ENCODE data around the gene HOXD10. TPM values are rescaled to one million over a fixed set of nuclear protein-coding genes. Genes with fewer than 3 reads are reported as not detected.

Gene HOXD10
- total RNA-seq, 1 donor from 2014 or later: not detected

DNA sequence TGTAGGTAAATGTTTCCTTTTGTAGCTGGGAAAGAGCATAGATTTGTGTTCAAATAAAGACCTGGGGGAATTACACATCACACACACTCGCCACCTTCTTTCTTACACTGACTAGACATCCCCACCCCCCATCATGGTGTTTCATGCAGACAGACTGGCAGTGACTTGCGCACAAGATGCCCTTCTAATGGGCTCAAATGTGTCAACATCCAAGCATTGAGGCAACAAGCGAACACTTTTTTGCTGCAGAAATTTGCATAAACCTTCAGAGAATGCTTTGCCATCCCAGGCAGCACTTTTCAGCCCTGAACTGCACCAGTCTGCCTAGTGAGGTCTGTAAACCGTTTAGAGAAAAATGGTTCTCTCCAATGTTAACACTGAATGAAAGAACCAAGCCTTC, 17.5 kb downstream of the HOXD10 start:
- peaks cover 18% of the 10 kb centered on the region for H3K4me1 Mint-ChIP-seq (ENCODE audit: low read depth)
- no peak overlapping the region for H3K4me3 Mint-ChIP-seq
- peaks cover 80% of the 10 kb centered on the region for H3K27me3 Mint-ChIP-seq (ENCODE audit: insufficient read depth)
- H3K36me3 Mint-ChIP-seq (ENCODE audit: low read depth): peaks cover 2% of the 10 kb centered on the region
- no peak overlapping the region for H3K27ac Mint-ChIP-seq
- DNase-seq (ENCODE audit: low spot score): no peak
- intact Hi-C loops (cut with micrococcal nuclease): loop anchor here (5.0 kb wide), 1 partner anchor 38 kb away; no protein-coding TSS in a partner anchor
- no peaks in the 10 kb centered on the region for H3K9me3 Mint-ChIP-seq

DNA sequence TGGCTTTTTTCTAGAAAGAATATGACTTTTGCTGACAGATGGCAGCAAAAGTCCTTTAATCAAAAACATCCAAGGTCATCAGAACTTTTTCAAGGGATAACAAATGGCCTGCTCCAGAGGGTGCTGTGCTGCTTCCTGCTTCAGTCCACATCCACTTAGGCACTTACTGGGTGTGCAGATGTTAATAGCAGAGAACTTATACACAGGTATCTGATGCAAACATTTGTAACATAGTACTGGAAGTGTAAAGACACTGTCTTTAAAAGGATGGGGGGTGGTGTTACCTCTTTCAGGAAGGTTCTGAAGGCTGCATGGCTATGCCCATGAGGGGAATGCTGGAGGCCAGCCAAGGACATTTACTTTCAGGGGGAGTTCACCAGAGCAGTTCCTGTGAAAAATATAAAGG, 18.5 kb downstream of the HOXD10 start:
- Mint-ChIP-seq H3K9me3 (no peaks in the 10 kb centered on the region), H3K27me3 (ENCODE audit: insufficient read depth) (peaks cover 86% of the 10 kb centered on the region), H3K4me1 (ENCODE audit: low read depth) (peaks cover 23% of the 10 kb centered on the region), H3K27ac (no peak overlapping the region), H3K36me3 (ENCODE audit: low read depth) (peaks cover 2% of the 10 kb centered on the region), H3K4me3 (no peak overlapping the region)
- intact Hi-C loops (cut with micrococcal nuclease): loop anchor here (5.0 kb wide), 1 partner anchor 52 kb away; the partner anchor contains the start of gene HOXD1
- DNase-seq (ENCODE audit: low spot score): no peak

- no peak overlapping the region for H3K4me3 Mint-ChIP-seq
- DNase-seq (ENCODE audit: low spot score): no peak
- H3K9me3 Mint-ChIP-seq: no peaks in the 10 kb centered on the region
- peaks cover 2% of the 10 kb centered on the region for H3K36me3 Mint-ChIP-seq (ENCODE audit: low read depth)
- peaks cover 18% of the 10 kb centered on the region for H3K4me1 Mint-ChIP-seq (ENCODE audit: low read depth)
- H3K27ac Mint-ChIP-seq: peak overlapping the region; percentile 12
- intact Hi-C loops (cut with micrococcal nuclease): loop anchor here (5.0 kb wide), 1 partner anchor 51 kb away; the partner anchor contains the start of gene HOXD1
- peaks cover 83% of the 10 kb centered on the region for H3K27me3 Mint-ChIP-seq (ENCODE audit: insufficient read depth)
Measured at GRCh38 chr2:176136374-176137251, 20.0 kb downstream of the HOXD10 start.

- H3K27ac Mint-ChIP-seq: no peak overlapping the region
- H3K4me1 Mint-ChIP-seq (ENCODE audit: low read depth): peaks cover 15% of the 10 kb centered on the region
- intact Hi-C loops (cut with micrococcal nuclease): loop anchor here (5.0 kb wide), 1 partner anchor 50 kb away; the partner anchor contains the start of gene HOXD1
- DNase-seq (ENCODE audit: low spot score): no peak
- no peak overlapping the region for H3K4me3 Mint-ChIP-seq
- H3K27me3 Mint-ChIP-seq (ENCODE audit: insufficient read depth): peaks cover 80% of the 10 kb centered on the region
- H3K9me3 Mint-ChIP-seq: no peaks in the 10 kb centered on the region
- peaks cover 2% of the 10 kb centered on the region for H3K36me3 Mint-ChIP-seq (ENCODE audit: low read depth)
Measured at GRCh38 chr2:176137252-176137580, 20.6 kb downstream of the HOXD10 start.

DNA sequence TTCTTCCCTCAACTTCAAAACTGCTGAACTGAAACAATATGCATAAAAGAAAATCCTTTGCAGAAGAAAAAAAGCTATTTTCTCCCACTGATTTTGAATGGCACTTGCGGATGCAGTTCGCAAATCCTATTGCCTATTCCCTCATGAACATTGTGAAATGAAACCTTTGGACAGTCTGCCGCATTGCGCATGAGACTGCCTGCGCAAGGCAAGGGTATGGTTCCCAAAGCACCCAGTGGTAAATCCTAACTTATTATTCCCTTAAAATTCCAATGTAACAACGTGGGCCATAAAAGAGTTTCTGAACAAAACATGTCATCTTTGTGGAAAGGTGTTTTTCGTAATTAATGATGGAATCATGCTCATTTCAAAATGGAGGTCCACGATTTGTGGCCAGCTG, 21.3 kb downstream of the HOXD10 start:
- no peak overlapping the region for H3K27ac Mint-ChIP-seq
- H3K4me1 Mint-ChIP-seq (ENCODE audit: low read depth): peaks cover 11% of the 10 kb centered on the region
- no peaks in the 10 kb centered on the region for H3K9me3 Mint-ChIP-seq
- no peak for DNase-seq (ENCODE audit: low spot score)
- H3K36me3 Mint-ChIP-seq (ENCODE audit: low read depth): peaks cover 2% of the 10 kb centered on the region
- no peak overlapping the region for H3K4me3 Mint-ChIP-seq
- peaks cover 76% of the 10 kb centered on the region for H3K27me3 Mint-ChIP-seq (ENCODE audit: insufficient read depth)
- intact Hi-C loops (cut with micrococcal nuclease): loop anchor here (5.0 kb wide), 1 partner anchor 49 kb away; the partner anchor contains the start of gene HOXD1

GRCh38 chr2:176138526-176138922, 21.9 kb downstream of the HOXD10 start:
- Mint-ChIP-seq H3K36me3 (ENCODE audit: low read depth) (peaks cover 2% of the 10 kb centered on the region), H3K27ac (no peak overlapping the region), H3K9me3 (no peaks in the 10 kb centered on the region), H3K4me3 (no peak overlapping the region), H3K4me1 (ENCODE audit: low read depth) (peaks cover 11% of the 10 kb centered on the region), H3K27me3 (ENCODE audit: insufficient read depth) (peaks cover 70% of the 10 kb centered on the region)
- no peak for DNase-seq (ENCODE audit: low spot score)
- intact Hi-C loops (cut with micrococcal nuclease): loop anchor here (5.0 kb wide), 1 partner anchor 49 kb away; the partner anchor contains the start of gene HOXD1

- Mint-ChIP-seq H3K36me3 (ENCODE audit: low read depth) (peaks cover 2% of the 10 kb centered on the region), H3K9me3 (no peaks in the 10 kb centered on the region), H3K4me3 (no peak overlapping the region), H3K27ac (peak overlapping the region; percentile 65), H3K4me1 (ENCODE audit: low read depth) (peaks cover 11% of the 10 kb centered on the region), H3K27me3 (ENCODE audit: insufficient read depth) (peaks cover 69% of the 10 kb centered on the region)
- intact Hi-C loops (cut with micrococcal nuclease): loop anchor here (5.0 kb wide), 1 partner anchor 48 kb away; the partner anchor contains the start of gene HOXD1
- DNase-seq (ENCODE audit: low spot score): no peak
Measured at GRCh38 chr2:176138923-176139660, 22.5 kb downstream of the HOXD10 start.

DNA sequence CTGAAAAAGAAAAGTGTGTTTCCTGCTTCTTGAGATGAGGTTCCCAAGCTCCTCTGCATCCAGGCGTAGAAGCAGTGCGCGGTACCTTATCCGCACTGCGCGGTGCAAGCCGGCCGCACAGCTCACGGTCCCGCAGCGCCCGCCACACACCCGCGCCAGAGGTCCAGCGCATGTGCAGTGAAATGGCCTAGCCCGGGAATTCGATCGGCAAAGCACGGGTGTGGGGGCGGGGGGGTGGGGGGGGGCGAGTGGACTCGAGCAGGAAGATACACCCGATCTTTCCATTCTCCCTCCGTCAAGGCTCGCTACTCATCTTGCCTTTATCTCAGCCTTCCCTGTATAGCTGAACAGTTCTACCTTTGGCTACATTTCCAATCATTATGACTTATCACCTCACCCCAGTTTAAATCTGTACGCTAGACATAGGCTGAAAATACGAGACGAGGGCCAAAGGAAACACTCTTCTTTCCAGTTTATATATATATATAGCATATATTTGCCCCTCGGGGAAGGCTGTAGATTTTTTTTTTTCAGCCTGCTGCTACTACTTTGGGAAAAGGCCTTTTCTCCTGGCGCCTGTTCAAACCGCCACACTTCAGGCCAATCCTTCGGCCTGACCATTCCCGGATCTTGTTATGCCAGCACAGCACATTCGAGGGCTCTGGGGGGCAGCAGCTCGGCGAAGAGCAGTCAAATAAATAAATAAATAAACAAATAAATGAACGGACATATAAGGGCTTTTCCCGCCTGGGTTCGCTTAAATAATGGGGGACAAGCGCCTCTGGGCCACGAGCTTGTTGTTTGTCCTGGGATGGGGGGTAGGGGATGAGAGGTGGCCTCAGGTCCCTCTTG, 23.3 kb downstream of the HOXD10 start:
- Mint-ChIP-seq H3K27ac (no peak overlapping the region), H3K27me3 (ENCODE audit: insufficient read depth) (peaks cover 70% of the 10 kb centered on the region), H3K4me3 (no peak overlapping the region), H3K4me1 (ENCODE audit: low read depth) (peaks cover 11% of the 10 kb centered on the region), H3K36me3 (ENCODE audit: low read depth) (peaks cover 2% of the 10 kb centered on the region), H3K9me3 (no peaks in the 10 kb centered on the region)
- DNase-seq (ENCODE audit: low spot score): no peak
- intact Hi-C loops (cut with micrococcal nuclease): loop anchor here (1.0 to 5.0 kb wide), 7 partner anchors 8 to 1008 kb away; partner anchors contain the start of gene HOXD1

- Mint-ChIP-seq H3K27me3 (ENCODE audit: insufficient read depth) (peaks cover 68% of the 10 kb centered on the region), H3K4me1 (ENCODE audit: low read depth) (peaks cover 11% of the 10 kb centered on the region), H3K27ac (no peak overlapping the region), H3K36me3 (ENCODE audit: low read depth) (peaks cover 1% of the 10 kb centered on the region), H3K9me3 (no peaks in the 10 kb centered on the region), H3K4me3 (peak overlapping the region; percentile 3)
- peak; percentile 49 for DNase-seq (ENCODE audit: low spot score)
- intact Hi-C loops (cut with micrococcal nuclease): loop anchor here (1.0 kb wide), 6 partner anchors 8 to 1008 kb away; no protein-coding TSS in a partner anchor
Measured at GRCh38 chr2:176140513-176141317, 24.1 kb downstream of the HOXD10 start.

GRCh38 chr2:176142281-176142680, 25.7 kb downstream of the HOXD10 start:
- H3K27ac Mint-ChIP-seq: no peak overlapping the region
- intact Hi-C loops (cut with micrococcal nuclease): no loop called here
- H3K9me3 Mint-ChIP-seq: no peaks in the 10 kb centered on the region
- H3K36me3 Mint-ChIP-seq (ENCODE audit: low read depth): no peaks in the 10 kb centered on the region
- H3K4me3 Mint-ChIP-seq: no peak overlapping the region
- H3K27me3 Mint-ChIP-seq (ENCODE audit: insufficient read depth): peaks cover 70% of the 10 kb centered on the region
- H3K4me1 Mint-ChIP-seq (ENCODE audit: low read depth): peaks cover 11% of the 10 kb centered on the region
- DNase-seq (ENCODE audit: low spot score): no peak

DNA sequence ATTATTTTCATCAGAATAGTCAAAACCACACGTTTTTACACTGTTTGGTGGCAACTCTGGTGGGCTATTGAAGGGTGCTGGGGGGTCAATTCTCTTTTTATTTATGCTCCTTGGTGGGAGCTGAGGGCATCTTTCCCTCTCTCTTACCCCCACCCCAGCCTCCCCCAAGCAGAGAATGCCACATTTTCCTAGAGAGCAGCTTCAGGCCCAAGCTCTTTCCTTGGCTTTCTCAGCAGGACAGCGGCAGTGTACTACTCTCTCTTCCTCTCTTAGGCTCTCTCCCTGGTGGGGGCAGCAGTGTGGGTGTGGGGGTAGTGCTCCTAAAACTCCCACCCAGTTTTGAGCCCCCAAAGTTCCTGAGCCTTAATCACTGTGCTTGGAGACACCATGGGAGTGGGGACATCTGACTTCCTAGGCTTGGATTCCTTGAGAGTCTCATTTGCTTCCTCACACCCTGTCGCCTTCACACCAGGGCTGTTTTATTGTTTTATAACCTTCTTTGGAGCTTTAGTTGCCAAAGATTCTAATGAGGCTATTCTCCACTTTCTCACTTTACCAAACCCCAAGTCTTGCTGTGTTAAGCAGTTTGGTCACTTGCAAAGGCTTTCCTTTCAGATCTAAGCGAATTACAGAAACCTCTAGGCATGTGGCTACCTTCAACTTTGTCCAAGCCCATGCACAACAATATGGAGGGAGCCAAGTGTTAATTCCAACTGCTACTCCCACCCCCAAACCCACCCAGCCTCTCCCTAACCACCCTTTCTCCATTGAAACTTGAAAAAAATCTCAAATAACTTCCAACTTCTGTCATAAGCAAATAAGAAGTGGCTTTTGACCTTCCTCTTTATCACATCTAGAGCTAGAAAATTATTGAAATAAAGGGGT, 28.7 kb downstream of the HOXD10 start:
- Mint-ChIP-seq H3K27me3 (ENCODE audit: insufficient read depth) (peaks cover 72% of the 10 kb centered on the region), H3K4me1 (ENCODE audit: low read depth) (peaks cover 3% of the 10 kb centered on the region), H3K9me3 (no peaks in the 10 kb centered on the region), H3K27ac (no peak overlapping the region), H3K4me3 (no peak overlapping the region), H3K36me3 (ENCODE audit: low read depth) (no peaks in the 10 kb centered on the region)
- intact Hi-C loops (cut with micrococcal nuclease): no loop called here
- DNase-seq (ENCODE audit: low spot score): no peak
